Measurements from ENCODE around the gene SNTG2. TPM values are rescaled to one million over a fixed set of nuclear protein-coding genes. Genes with fewer than 3 reads are reported as not detected.

Gene SNTG2
- total RNA-seq, 1 donor from 2014 or later: 0.47 TPM

DNA sequence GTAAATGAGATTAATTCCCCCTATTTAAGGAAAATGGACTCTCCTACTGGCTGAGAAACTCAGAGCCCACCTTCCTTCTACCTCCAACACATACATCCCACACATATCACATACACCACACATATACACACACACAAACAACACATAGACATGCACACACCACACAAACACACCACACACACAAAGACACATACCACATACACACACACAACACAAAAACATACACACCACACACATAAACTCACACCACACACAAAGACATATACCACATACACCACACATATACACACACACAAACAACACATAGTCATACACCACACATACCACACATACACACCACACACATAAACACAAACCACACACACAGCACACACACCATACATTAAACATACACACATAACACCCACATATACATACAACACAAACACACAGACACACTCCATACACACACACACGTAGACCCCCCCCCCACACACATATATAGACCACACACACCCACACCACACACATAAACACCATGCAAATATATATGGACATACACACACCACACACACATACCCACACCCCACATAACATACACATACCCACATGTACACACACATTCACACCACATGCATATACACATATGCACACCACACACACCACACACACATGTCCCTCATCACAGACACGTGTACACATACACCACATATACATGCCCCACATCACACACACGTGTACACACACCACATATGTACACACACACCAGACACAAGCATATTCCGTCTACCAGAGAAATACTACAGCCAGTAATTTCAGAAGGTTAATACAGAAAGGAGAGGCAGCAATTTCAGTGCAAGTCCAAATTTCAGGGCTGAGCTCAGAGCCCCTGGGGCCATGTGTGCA, 204.3 kb downstream of the SNTG2 start:
- H3K4me3 ChIP-seq: no peak overlapping the region
- H3K27me3 ChIP-seq (ENCODE audit: low read depth): peaks cover 6% of the 10 kb centered on the region
- no peaks in the 10 kb centered on the region for H3K36me3 ChIP-seq
- intact Hi-C loops (cut with micrococcal nuclease): no loop called here
- H3K27ac ChIP-seq (replicated peaks): peak overlapping the region; percentile 58
- peaks cover 8% of the 10 kb centered on the region for H3K4me1 ChIP-seq
- TF ChIP-seq, protein P1, sequence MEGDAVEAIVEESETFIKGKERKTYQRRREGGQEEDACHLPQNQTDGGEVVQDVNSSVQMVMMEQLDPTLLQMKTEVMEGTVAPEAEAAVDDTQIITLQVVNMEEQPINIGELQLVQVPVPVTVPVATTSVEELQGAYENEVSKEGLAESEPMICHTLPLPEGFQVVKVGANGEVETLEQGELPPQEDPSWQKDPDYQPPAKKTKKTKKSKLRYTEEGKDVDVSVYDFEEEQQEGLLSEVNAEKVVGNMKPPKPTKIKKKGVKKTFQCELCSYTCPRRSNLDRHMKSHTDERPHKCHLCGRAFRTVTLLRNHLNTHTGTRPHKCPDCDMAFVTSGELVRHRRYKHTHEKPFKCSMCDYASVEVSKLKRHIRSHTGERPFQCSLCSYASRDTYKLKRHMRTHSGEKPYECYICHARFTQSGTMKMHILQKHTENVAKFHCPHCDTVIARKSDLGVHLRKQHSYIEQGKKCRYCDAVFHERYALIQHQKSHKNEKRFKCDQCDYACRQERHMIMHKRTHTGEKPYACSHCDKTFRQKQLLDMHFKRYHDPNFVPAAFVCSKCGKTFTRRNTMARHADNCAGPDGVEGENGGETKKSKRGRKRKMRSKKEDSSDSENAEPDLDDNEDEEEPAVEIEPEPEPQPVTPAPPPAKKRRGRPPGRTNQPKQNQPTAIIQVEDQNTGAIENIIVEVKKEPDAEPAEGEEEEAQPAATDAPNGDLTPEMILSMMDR (IDR thresholded peaks at IDR 0.05; ENCODE audit: borderline replicate concordance): no peak
- no peaks in the 10 kb centered on the region for H3K9me3 ChIP-seq (replicated peaks)
- DNase-seq: no peak

DNA sequence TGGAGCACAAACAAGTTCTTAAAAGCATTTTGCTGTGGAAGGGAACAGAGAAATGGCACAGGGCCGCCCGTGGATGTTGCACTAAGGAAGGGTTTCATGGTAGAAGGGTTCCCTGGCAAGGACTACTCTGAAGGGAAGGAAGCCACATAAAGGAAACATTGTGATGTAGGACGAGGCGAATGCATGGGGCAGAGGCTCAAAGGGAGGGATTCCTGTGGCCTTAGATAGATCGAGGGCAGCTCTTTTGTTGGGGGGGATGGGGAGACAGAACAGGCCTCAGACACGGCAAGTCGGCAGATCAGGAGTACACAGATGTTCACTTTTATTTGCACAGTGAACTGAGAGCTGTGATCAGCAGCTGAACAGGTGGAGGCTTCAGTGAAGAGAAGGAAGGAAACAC, 205.4 kb downstream of the SNTG2 start:
- Histone ChIP-seq H3K4me3 (no peak overlapping the region), H3K9me3 (replicated peaks) (no peaks in the 10 kb centered on the region), H3K36me3 (no peaks in the 10 kb centered on the region), H3K4me1 (peaks cover 8% of the 10 kb centered on the region), H3K27ac (replicated peaks) (no peak overlapping the region), H3K27me3 (ENCODE audit: low read depth) (peaks cover 6% of the 10 kb centered on the region)
- TF ChIP-seq, protein P1 (IDR thresholded peaks at IDR 0.05; ENCODE audit: borderline replicate concordance): no peak
- intact Hi-C loops (cut with micrococcal nuclease): no loop called here
- no peak for DNase-seq

DNA sequence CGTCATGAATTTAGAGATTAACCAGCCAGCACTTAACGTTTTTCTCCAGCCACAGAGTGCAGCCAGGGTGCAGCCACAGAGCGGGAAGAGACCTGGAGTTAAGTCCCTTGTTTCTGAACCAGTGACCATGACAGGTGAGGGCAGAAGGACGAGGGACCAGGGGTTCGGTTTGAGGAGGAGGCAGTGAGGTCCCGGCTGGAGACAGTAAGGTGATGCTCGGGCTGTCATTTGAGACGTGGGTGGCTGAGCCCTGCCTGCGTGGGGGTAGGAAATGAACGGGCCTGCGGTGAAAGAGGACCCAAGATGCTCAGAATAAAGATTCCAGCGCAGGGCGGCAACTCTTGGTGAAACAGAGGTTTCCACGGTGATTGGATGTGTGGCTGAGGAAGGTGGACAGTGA, 205.9 kb downstream of the SNTG2 start:
- Histone ChIP-seq H3K4me1 (peaks cover 8% of the 10 kb centered on the region), H3K9me3 (replicated peaks) (no peaks in the 10 kb centered on the region), H3K4me3 (no peak overlapping the region), H3K36me3 (no peaks in the 10 kb centered on the region), H3K27me3 (ENCODE audit: low read depth) (peaks cover 6% of the 10 kb centered on the region), H3K27ac (replicated peaks) (no peak overlapping the region)
- intact Hi-C loops (cut with micrococcal nuclease): no loop called here
- no peak for DNase-seq
- TF ChIP-seq, protein P1 (IDR thresholded peaks at IDR 0.05; ENCODE audit: borderline replicate concordance): no peak

DNA sequence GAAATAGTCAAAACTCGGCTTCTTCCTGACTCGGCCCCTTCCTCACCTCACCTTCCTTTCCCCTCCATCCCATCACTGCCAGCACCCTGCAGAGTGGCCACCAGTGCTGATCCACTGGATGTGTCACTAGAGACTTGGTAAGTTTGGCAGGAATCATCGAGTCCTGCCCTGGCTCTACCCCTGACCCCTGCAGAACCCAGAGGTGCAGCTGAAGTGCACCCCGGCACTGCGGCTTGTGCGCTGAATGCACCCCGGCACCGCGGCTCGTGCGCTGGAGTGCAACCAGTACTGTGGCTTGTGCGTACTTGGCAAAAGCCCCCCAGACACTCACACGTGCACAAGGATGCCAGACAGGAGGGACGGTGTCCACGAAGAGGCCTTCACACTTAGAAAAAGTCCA, 206.5 kb downstream of the SNTG2 start:
- Histone ChIP-seq H3K9me3 (replicated peaks) (no peaks in the 10 kb centered on the region), H3K27me3 (ENCODE audit: low read depth) (peaks cover 6% of the 10 kb centered on the region), H3K4me3 (no peak overlapping the region), H3K36me3 (no peaks in the 10 kb centered on the region), H3K27ac (replicated peaks) (no peak overlapping the region), H3K4me1 (peaks cover 9% of the 10 kb centered on the region)
- no peak for DNase-seq
- intact Hi-C loops (cut with micrococcal nuclease): no loop called here
- TF ChIP-seq, protein P1 (IDR thresholded peaks at IDR 0.05; ENCODE audit: borderline replicate concordance): no peak

DNA sequence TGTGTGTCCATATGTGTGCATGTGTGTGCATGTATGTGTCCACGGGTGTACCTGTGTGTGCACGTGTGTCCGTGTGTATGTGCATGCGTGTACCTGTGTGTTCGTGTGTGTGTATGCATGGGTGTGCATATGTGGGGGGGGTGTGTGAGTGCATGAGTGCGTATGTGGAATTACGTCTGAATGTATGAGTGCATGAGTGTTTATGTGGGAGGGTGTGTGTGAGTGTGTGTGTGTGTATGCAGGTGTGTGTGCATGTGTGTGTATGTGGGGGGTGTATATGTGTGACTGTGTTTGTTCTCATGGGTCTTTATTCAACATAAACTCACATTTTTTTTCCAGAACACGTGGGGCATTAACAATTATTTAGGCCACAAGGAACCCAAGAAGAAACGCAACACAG, 208.4 kb downstream of the SNTG2 start:
- peaks cover 10% of the 10 kb centered on the region for H3K9me3 ChIP-seq (replicated peaks)
- H3K4me1 ChIP-seq: peaks cover 6% of the 10 kb centered on the region
- no peak for DNase-seq
- peaks cover 6% of the 10 kb centered on the region for H3K27me3 ChIP-seq (ENCODE audit: low read depth)
- intact Hi-C loops (cut with micrococcal nuclease): no loop called here
- H3K36me3 ChIP-seq: no peaks in the 10 kb centered on the region
- H3K4me3 ChIP-seq: no peak overlapping the region
- TF ChIP-seq, protein P1 (IDR thresholded peaks at IDR 0.05; ENCODE audit: borderline replicate concordance): no peak
- H3K27ac ChIP-seq (replicated peaks): no peak overlapping the region

Data from left ventricle myocardium inferior (tissue), 1 donor.